ENCODE measurements around the gene DEAF1.
"Not testable (repeated sequence)": the region's sequence is repeated elsewhere in the genome, so short reads cannot be mapped to it uniquely, and the experiment has no call there.

The DEAF1 gene

DNA sequence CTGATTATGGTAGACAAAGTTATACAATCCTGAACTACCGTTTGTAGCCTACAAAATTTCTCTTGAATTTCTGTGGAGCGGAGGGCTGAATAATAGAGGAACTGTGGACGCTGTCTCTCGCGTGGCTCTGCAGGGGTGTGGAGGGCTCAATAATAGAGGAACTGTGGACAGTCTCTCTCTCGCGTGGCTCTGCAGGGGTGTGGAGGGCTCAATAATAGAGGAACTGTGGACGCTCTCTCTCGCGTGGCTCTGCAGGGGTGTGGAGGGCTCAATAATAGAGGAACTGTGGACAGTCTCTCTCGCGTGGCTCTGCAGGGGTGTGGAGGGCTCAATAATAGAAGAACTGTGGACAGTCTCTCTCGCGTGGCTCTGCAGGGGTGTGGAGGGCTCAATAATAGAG, 41.9 kb downstream of the DEAF1 start:
- not testable (repeated sequence) for DNase-seq (ENCODE audit: extremely low read depth in 1 of 2, low read depth in 1 of 2)

DNA sequence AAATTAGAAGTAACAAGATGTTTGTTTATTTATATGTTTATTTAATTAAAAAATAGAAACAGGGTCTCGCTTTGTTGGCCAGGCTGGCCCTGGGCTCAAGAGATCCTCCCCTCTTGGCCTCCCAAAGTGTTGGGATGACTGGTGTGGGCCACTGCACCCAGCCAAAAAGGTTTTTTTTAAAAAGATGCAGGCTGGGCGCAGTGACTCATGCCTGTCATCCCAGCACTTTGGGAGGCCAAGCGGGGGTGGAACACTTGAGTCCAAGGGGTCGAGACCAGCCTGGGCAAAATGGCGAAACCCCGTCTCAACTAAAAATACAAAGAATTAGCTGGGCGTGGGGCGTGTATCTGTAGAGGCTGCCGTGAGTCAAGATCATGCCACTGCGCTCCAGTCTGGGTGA, 44.5 kb downstream of the DEAF1 start:
- no peak for DNase-seq (ENCODE audit: extremely low read depth in 1 of 2, low read depth in 1 of 2)

DNA sequence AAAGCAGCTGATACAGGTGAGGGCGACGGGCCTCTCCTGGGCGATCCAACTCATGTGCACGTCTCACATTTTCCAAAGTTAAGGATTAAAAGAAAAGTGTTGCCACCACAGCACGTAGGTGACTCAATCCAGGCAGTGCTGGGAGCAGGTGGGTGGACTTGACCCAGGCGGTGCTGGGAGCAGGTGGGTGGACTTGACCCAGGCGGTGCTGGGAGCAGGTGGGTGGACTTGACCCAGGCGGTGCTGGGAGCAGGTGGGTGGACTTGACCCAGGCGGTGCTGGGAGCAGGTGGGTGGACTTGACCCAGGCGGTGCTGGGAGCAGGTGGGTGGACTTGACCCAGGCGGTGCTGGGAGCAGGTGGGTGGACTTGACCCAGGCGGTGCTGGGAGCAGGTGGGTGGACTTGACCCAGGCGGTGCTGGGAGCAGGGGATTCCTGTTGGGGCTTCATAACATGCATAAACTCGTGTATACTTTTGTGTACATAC, 47.3 kb downstream of the DEAF1 start:
- not testable (repeated sequence) for DNase-seq (ENCODE audit: extremely low read depth in 1 of 2, low read depth in 1 of 2)

DNA sequence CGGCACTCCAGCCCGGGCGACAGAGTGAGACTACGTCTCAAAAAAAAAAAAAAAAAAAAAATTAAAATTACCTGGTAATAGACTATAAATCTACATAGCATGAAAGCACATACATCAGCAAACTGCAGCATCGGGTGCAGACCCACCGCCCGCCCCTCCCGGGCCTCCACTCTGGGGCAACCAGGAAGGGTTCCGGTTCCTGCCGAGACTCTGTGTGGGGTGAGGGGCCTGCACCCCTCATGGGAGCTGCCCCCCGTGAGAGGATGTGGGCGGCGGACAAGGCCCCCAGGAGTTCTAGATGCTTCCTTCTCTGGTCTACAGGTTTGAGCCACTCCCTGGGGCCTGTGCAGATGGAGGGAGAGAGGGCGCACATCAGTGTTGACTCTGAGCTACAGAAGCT, 48.8 kb downstream of the DEAF1 start:
- DNase-seq (ENCODE audit: extremely low read depth in 1 of 2, low read depth in 1 of 2), result no peak

DNA sequence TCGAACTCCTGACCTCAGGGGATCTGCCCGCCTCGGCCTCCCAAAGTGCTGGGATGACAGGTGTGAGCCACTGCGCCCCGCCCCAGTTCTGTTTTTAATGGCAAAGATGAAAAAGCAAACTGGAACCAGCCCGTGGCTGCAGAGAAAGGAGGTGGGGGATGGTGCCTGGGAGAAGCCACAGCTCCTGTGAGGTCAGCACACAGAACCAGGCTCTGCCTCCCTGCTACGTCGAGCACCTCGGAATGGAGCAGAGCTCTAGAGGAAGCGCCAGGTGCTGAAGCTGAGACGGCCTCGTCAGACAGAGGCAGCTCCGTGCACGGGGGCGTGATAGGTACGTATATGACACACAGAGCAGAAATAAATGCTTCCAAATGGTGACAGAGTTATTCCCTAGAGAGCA, 49.5 kb downstream of the DEAF1 start:
- no peak for DNase-seq (ENCODE audit: extremely low read depth in 1 of 2, low read depth in 1 of 2)

DNA sequence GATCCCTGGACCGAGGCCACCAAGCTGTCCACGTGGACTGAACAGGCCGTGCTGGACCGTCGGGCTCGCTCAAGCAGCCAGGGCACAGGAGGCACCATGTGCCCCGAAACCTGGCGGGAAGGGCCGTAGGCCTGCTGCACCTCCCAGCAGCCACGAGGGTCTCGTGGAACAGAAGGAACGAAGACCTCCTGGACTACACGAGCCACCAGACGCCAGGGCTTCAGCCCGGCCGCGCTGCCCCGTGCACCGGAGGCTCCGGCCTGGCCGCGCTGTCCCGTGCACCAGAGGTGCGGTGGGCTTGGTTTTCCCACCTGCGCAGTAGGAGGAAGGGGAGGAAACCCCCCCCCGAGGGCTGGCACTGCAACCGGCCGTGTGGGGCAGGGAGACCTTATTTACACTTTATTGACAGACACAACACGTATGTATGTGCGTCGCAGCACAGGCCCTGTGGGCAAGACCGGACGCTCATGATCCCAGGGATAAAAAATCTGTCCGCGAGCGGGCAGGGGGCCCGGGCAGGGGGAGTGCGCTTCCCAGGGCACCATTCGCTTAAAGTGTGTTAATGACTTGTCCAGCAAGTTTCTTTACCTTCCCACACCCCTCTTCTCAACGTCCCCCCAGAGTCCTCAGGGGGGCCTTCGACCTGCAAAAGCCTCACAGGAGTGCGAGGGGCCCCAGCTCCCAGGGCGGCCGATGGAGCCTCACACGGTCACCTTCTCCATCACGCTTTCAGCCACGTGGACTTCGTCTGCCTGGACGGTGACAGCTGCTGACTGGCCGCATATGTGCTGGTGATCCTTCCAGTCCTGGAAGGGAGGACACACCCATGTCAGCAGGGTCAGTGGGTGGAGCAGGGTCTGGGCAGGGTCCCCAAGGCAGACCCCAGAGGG, 50.9 kb downstream of the DEAF1 start:
- DNase-seq (ENCODE audit: extremely low read depth in 1 of 2, low read depth in 1 of 2), result no peak

DNA sequence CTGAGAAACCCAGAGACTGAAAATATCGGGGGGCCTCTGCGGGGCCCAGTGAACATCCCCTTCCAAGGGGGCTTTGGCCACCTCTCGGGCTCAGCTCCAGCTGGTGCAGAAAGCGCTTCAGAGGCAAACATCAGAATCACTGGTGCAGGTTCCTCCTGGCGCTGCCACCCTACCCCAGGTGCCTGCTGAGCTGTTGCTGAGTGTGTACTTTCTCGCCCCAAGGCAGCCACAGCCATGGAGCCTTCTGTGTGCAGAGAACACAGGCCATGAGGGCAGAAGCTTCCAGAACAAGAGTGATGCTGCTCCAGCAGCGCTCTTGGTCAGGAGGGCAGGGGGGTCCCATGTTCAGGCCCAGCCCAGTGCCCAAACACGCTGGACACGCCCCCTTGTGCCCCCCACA, 51.7 kb downstream of the DEAF1 start:
- no peak for DNase-seq (ENCODE audit: extremely low read depth in 1 of 2, low read depth in 1 of 2)

DNA sequence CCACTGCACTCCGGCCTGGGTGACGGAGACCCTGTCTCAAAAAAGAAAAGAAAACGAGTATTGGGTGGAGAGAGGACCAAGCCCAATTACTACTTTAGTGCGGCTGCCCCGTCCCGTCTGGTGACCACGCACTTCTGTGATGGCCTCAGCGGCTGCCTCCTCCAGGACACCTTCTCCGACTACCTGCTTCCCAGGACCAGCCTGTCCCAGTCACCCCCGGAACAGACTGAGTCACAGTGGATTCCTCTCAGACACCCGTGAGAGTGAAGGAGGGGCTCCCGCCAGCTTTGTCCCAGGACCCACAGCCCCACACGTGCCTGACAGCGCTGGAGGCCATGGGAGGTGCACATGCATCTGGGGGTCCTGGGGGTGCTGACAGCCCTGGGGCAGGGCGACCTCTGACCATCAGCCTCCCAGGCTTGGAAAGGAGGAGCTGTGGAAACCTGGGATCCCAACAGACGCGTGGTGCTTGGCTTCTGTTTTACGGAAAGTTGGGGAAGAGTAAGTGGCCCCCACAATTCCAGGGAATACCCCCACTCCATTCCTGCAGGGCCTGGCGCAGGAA, 53.1 kb downstream of the DEAF1 start:
- DNase-seq (ENCODE audit: extremely low read depth in 1 of 2, low read depth in 1 of 2), result no peak

DNA sequence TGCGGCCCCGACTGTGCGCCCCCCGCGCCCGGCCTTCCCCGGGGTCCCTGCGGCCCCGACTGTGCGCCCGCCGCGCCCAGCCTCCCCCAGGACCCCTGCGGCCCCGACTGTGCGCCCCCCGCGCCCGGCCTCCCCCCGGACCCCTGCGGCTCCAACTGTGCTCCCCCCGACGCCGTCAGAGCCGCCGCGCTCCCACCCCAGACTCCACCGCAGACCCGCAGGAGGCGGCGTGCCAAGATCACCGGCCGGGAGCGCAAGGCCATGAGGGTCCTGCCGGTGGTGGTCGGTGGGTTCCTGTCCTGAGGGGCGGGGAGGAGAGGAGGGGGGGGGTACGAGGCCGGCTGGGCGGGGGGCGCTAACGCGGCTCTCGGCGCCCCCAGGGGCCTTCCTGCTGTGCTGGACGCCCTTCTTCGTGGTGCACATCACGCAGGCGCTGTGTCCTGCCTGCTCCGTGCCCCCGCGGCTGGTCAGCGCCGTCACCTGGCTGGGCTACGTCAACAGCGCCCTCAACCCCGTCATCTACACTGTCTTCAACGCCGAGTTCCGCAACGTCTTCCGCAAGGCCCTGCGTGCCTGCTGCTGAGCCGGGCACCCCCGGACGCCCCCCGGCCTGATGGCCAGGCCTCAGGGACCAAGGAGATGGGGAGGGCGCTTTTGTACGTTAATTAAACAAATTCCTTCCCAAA, 54.9 kb downstream of the DEAF1 start:
- no peak for DNase-seq (ENCODE audit: extremely low read depth in 1 of 2, low read depth in 1 of 2)

DNA sequence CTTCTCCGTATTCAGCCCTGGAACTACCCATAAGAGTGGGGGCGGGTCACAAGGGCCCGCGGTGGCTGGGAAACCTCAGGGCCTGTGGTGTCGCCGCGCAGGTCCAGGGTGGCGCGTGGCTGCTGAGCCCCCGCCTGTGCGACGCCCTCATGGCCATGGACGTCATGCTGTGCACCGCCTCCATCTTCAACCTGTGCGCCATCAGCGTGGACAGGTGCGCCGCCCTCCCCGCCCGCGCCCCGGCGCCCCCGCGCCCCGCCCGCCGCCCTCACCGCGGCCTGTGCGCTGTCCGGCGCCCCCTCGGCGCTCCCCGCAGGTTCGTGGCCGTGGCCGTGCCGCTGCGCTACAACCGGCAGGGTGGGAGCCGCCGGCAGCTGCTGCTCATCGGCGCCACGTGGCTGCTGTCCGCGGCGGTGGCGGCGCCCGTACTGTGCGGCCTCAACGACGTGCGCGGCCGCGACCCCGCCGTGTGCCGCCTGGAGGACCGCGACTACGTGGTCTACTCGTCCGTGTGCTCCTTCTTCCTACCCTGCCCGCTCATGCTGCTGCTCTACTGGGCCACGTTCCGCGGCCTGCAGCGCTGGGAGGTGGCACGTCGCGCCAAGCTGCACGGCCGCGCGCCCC, 55.6 kb downstream of the DEAF1 start:
- no peak for DNase-seq (ENCODE audit: extremely low read depth in 1 of 2, low read depth in 1 of 2)

DNA sequence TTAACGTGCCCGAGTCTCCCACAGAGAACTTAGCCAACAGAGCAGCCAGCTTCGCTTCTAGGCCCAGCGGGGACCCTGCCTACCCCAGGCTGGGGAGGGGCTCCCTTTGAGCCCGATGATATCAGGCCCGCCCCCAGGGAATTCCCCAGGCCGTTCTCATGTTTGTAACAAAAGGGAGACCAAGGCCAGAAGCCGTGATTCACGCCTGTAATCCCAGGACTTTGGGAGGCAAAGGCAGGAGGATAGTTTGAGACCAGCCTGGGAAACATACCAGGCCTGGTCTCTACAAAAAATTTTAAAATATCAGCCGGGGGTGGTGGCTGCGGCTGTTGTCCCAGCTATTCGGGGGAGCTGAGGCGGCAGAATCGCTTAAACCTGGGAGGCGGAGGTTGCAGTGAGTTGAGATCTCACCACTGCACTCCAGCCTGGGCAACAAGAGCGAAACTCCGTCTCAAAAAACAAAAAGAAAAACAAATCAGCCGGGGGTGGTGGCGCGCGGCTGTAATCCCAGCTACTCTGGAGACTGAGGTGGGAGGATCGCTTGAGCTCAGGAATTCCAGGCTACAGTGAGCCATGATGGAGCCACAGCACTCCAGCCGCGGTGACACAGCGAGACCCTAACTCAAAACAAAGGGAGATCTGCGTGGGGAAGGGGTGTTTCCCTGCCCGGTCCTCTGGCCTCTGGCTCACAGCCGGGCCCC, 56.2 kb downstream of the DEAF1 start:
- DNase-seq (ENCODE audit: extremely low read depth in 1 of 2, low read depth in 1 of 2), result no peak

DNA sequence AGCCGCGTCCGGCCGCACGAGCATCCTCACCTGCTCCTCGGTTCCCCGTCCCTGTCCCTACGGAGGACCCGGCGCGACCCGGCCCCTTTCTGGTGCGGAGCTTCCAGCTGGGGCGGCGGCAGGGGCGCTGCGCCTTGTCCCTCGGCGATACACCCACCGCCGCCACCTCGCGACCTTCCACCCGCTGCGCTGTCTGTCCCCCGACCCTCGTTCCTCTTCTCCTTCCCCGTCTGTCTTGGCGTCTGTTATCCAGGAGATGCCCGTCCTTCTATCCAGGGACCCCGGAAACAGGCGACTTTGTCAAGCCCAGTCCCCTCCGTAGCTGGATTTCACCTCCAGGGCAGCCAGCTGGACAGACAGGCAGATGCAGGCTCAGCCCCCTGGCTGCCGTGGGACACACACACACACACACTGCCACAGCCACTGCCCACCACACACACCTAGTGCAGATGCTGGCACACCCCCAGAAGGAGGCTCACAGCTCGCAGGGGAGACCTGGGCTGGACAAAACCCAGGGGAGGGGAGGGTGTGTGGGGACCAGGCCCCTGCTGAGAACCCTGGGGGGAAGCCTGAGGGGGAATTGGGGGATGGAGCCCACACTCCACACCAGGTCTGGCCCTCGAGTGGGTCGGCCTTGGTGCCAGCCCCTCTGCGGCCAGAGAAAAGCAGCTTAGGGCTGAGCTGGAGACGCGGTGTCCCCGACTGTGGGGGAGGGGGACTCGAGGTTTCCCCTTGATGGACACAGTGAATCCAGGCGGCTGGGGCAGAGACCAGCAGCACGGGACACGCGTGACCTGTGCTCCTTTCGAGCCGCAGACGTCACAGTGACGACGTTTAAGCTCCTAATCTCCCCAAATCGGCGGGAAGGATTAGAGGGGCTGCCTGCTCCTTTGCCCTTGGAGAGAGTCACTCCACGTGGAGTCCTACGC, 57.2 kb downstream of the DEAF1 start:
- DNase-seq (ENCODE audit: extremely low read depth in 1 of 2, low read depth in 1 of 2), result no peak

DNA sequence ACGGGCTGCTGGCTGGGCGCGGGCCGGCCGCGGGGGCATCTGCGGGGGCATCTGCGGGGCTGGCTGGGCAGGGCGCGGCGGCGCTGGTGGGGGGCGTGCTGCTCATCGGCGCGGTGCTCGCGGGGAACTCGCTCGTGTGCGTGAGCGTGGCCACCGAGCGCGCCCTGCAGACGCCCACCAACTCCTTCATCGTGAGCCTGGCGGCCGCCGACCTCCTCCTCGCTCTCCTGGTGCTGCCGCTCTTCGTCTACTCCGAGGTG, 57.8 kb downstream of the DEAF1 start:
- no peak for DNase-seq (ENCODE audit: extremely low read depth in 1 of 2, low read depth in 1 of 2)

DNA sequence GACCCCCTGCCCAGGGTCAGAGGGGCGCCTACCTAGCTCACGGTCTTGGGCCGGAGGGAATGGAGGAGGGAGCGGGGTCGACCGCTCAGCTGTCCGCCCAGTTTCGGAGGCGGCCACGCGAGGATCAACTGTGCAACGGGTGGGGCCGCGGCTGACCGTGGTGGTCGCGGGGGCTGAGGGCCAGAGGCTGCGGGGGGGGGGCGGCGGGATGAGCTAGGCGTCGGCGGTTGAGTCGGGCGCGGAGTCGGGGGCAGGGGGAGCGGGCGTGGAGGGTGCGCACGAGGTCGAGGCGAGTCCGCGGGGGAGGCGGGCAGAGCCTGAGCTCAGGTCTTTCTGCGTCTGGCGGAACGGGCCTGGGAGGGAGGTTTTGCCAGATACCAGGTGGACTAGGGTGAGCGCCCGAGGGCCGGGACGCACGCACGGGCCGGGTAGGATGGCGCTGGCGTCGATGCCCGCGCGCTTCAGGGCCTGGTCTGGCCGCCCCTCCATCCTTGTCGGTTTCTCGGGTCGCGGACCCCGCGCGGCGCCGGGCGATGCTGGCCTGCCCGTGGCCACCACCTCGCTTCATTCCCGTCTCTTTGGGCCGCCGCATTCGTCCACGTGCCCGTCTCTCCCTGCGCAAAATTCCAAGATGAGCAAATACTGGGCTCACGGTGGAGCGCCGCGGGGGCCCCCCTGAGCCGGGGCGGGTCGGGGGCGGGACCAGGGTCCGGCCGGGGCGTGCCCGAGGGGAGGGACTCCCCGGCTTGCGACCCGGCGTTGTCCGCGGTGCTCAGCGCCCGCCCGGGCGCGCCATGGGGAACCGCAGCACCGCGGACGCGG, 58.3 kb downstream of the DEAF1 start, which contains the start of gene DRD4:
Gene DRD4, plus strand, starts transcription at position 759 of the 822 bp plus-strand sequence. Its CDS starts 36 bp downstream, at position 795.
- DNase-seq (ENCODE audit: extremely low read depth in 1 of 2, low read depth in 1 of 2), result no peak

DNA sequence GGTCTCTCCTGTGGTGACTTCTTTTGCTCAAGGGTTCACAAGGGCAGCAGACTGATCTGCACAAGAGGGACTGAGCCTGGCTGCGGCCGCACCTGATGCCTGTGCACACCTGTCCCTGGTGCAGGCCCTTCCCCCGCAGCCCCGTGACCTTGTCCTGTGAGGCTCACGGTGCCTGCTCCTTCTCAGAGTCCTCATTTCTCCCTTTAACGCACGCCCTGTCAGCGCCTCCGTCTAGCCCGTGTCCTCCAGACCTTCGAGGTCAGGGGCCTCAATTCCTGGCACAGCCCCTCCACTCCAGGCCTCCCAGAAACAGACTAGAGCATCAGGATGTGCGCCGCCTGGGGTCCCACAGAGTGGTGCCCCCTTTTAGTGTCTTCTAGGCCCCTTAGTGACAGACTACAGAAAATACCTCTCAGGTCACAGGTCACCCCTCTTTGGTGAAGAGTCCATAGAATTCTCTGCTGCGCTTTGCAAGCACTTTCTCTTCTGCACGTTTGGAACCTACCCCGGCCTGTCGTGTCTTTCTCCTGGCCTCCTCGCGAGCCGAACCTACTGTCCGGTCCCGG, 59.0 kb downstream of the DEAF1 start:
- no peak for DNase-seq (ENCODE audit: extremely low read depth in 1 of 2, low read depth in 1 of 2)

DNA sequence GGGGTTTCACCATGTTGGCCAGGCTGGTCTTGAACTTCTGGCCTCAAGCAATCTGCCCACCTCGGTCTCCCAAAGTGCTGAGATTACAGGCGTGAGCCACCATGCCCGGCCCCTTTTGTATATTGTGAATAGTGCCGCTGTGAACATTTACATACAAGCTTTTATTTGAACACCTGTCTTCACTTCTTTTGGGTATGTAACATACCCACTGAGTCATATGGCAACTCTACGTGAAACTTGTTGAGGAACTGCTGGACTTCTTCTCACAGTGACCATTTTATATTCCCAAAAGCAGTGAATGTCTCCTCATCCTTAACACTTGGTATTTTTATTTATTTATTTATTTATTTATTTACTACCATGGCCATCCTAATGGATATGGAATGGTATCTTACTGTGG, 64.2 kb downstream of the DEAF1 start:
- DNase-seq (ENCODE audit: extremely low read depth in 1 of 2, low read depth in 1 of 2), result no peak

DNA sequence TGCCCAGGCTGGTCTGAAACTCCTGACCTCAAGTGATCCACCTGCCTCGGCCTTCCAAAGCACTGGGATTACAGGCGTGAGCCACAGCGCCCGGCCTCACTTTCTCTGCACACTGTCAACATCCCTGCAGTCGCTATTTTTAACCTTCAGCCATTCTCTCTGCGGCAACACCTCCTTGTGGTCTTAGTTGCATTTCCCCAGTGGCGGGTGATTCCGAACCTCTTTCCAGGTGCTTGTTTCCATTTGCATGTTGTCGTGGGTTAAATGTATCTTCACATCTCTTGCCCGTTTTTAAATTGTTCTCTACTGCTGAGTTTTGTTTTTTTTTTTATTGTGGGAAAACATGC, 65.8 kb downstream of the DEAF1 start:
- DNase-seq (ENCODE audit: extremely low read depth in 1 of 2, low read depth in 1 of 2), result no peak

DNA sequence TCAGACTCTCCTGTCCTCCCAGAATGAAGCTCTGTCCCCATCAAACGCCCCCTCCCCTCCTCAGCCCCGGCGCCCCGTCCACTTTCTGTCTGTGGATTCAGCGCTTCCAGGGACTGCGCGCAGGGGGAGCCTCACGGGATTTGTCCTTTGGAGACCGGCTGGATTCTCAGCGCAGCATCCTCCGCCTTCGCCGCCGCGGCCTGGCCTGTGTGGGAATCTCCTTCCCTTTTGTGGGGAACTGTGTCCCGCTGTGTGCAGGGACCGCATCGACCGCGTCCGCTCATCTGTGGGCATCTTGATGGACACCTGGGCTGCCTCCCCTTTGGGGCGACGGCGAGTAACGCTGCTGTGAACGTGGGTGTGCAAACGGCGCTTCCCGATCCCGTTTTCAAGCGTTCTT, 67.0 kb downstream of the DEAF1 start:
- no peak for DNase-seq (ENCODE audit: extremely low read depth in 1 of 2, low read depth in 1 of 2)

DNA sequence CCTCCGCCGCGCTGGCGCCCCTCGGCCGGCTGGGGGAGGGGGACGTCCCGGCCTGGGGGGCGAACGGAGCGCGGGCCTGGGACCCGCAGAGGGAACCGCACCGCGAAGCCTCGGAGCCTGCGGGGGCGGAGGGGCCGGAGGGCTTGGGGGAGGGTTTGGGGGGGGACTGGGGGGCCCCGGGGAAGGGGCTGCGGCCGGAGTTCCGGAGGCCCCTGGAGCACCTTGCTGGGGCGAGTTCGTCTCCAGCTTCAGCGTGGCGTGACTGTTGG, 67.8 kb downstream of the DEAF1 start:
- DNase-seq (ENCODE audit: extremely low read depth in 1 of 2, low read depth in 1 of 2), result no peak
